Caki2 (cell line): ENCODE measurements around the gene HS2ST1. TPM values are rescaled to one million over a fixed set of nuclear protein-coding genes. Genes with fewer than 3 reads are reported as not detected.
"Not testable (repeated sequence)": the region's sequence is repeated elsewhere in the genome, so short reads cannot be mapped to it uniquely, and the experiment has no call there.

Experiments
- DNase-seq: peaks from one replicate; pipeline ENCODE4 v3.0.0-alpha.2; 2015; ENCODE audit warnings: low read depth
- in situ Hi-C: cut with HindIII; loops from 2 replicates; pipeline ENCODE4 v1.10.0; 2016; ENCODE audit warnings: low sequenced_read_pairs, low pct_unique_long_range_greater_than_20kb, mixed read lengths
- total RNA-seq: library from RNA; depleted of rRNA; stranded (reverse); fragments of >200 nt; shearing (Covaris generic); gene quantifications from 2 replicates; pipeline ENCODE4 v1.2.3, GENCODE V29; 2014; ENCODE audit warnings: low replicate concordance

The HS2ST1 gene
- total RNA-seq, 1 experiment from 2014 or later: 7.7 TPM

GRCh38 chr1:87044424-87044823 is 130.0 kb downstream of the HS2ST1 start:
- DNase-seq: no peak
- in situ Hi-C loops: no loop called here

- DNase-seq: no peak
These were observed 130.4 kb downstream of the HS2ST1 start for GRCh38 chr1:87044840-87045239.

GRCh38 chr1:87045761-87046304 is 131.4 kb downstream of the HS2ST1 start:
- in situ Hi-C loops: no loop called here
- no peak for DNase-seq

More at GRCh38 chr1:87044840-87045239, 130.4 kb downstream of the HS2ST1 start:
- in situ Hi-C loops: no loop called here

- in situ Hi-C loops: no loop called here
- no peak for DNase-seq
These were observed 132.5 kb downstream of the HS2ST1 start for GRCh38 chr1:87046951-87047350.

DNA sequence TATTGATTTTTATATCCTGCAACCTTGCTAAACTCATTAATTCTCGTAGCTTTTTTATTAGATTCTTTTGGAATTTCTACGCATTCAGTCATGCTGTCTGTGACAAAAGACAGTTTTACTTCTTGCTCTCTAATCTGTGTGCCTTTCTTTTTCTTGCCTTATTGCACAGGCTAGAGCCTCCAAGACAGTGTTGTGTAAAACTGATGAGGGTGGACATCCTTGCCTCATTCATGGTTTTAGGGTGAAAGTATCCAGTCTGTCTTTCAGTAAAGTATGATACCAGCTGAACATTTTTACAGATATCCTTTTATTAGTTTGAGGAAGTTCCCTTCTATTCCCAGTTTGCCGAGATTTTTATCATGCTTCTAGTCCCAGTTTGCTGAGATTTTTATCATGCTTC is 133.8 kb downstream of the HS2ST1 start:
- no peak for DNase-seq
- in situ Hi-C loops: no loop called here

GRCh38 chr1:87051965-87052364 is 137.5 kb downstream of the HS2ST1 start:
- DNase-seq: no peak
- in situ Hi-C loops: no loop called here

DNA sequence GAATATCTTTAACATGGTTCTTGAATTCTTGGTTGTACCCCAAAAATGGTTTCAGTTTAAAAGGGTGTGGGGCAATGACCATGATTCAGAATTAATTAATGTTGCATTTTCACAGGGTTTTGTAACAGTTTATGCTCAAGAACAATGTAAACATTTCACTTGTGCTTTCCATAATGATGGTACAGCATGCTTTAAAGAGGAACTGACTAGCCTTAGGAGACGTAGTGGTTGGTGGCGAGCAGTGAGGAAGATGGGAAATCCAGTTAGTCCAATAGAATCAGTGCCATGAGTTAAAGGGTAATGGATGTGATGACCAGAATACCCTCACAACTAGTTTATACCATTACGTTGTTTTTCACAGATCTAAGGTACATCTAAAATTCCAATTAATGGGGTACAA is 138.0 kb downstream of the HS2ST1 start:
- DNase-seq: no peak
- in situ Hi-C loops: no loop called here

- in situ Hi-C loops: no loop called here
- DNase-seq: no peak
These were observed 138.5 kb downstream of the HS2ST1 start for GRCh38 chr1:87052961-87053360.

DNA sequence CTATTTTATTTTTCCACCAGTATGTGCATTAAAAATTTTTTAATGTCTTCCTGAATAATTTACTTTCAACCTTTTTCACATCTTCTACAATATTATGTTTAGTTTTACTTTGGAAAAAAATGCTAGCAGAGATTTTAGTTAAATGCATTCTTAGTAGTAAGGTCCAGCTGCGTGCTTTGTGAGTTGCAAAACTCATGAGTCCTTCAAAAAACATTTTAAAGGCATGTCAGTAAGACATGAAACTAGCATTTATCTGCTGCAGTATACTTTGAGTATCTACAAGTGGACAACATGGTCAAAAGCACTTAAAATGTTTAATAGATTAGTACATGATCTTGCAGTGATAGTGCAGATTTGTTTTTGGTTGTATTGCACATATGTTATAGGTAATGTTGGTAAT is 139.0 kb downstream of the HS2ST1 start:
- no peak for DNase-seq
- in situ Hi-C loops: no loop called here

- DNase-seq: no peak
- in situ Hi-C loops: no loop called here
These were observed 142.5 kb downstream of the HS2ST1 start for GRCh38 chr1:87056974-87057373.

GRCh38 chr1:87058343-87058649 is 143.9 kb downstream of the HS2ST1 start:
- DNase-seq: no peak
- in situ Hi-C loops: no loop called here

DNA sequence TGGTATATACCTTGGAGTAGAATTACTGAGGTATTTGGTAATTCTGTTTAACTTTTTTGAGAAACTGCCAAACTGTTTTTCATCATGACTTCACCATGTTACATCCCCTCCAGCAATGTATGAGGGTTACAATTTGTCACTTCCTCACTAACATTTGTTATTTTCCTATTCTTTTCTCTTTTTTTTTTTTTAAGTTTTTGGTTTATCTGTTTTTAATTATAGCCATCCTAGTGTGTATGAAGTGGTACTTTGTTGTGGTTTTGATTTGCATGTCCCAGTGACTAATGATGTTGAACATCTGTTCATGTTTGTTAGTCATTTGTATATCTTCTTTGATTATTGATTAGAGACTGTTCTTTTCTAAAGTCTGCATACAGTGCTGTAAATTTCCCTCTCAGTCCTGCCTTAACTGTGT is 147.3 kb downstream of the HS2ST1 start:
- in situ Hi-C loops: no loop called here
- DNase-seq: no peak

DNA sequence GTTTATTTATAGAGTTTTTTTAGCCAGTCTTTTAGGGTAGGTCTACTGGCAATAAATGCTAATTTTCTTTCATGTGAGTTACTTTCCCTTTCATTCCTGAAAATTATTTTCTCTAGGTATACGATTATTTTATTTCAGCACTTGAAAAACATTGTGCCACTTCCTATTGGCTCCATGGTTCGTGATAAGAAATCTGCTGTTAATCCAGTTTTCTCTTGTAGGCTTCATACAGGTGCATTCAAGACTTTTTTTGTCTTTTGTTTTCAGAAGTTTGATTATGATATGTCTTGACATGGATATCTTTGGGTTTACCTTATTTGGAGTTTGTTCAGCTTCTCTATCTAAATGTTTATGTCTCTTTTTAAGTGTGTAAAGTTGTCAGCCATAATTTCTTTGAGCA is 148.3 kb downstream of the HS2ST1 start:
- no peak for DNase-seq
- in situ Hi-C loops: no loop called here

DNA sequence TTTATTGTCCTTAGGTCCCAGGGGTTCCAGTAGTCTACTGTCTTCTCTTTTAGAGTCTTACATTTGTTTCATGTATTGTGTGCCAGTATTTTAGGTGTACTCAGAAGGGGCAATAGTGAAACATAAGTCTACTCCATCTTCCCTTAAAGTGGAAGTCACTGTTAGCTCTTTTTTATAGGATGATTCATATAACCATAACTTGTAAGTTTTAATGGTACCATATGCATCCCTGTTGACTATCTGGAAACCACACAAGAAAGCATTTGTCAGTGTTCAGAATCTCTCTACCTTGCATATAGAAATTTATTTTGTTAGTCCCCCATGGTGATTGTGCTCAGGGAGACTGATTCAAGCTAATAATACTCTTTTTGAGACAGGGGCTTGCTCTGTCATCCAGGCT is 149.9 kb downstream of the HS2ST1 start:
- DNase-seq: no peak
- in situ Hi-C loops: no loop called here

DNA sequence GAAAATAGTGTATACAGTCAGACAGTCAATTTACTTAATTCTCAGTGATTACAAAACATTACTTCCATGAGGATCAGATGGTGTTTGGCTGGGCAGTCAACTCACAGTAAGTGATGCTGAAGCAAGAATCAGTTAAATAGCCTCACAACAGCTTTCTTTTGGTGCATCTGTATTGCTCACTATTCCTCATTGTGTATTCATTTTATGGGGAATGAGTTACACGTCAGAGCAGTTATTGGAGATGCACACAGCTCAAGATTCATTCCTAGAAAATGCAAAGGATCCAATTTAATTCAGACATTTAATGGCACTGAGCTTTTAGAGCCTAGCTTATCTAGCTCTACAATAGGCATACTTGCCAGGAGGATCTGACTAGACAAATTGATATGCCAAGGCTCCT is 150.6 kb downstream of the HS2ST1 start:
- in situ Hi-C loops: no loop called here

GRCh38 chr1:87066708-87067107 is 152.3 kb downstream of the HS2ST1 start:
- DNase-seq, in situ Hi-C loops: not testable (repeated sequence)

More for the DNA sequence above, 150.6 kb downstream of the HS2ST1 start:
- no peak for DNase-seq

DNA sequence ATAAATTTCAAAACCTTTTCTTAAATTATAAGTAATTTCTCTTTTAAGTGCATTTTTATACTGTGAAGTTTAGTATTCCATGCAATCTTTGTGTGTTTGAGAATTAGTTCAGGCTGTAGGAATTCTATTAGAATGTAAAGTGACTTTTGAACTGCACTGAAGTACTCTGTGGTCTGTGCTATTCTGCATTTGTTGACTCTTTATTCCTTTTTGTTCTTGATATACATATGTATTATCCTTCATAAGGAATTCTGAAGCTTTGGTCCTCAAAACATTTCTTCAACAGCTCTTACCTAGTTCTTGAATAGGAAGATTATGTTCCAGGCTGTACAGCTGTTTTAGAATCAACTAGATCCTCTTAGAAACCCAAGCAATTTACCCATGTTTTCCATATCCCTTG is 158.0 kb downstream of the HS2ST1 start:
- in situ Hi-C loops: no loop called here
- no peak for DNase-seq

DNA sequence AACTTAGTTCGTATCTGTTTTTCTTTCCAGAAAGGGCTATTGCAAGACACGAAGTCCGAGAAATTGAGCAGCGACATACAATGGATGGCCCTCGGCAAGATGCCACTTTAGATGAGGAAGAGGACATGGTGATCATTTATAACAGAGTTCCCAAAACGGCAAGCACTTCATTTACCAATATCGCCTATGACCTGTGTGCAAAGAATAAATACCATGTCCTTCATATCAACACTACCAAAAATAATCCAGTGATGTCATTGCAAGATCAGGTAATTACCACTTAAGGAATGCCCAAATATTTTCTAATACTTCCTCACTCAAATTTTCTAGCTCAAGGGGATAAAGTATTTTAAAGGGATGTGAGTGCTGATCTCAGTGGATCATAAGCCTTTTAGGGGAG is 158.5 kb downstream of the HS2ST1 start:
- in situ Hi-C loops: no loop called here
- DNase-seq: no peak

- in situ Hi-C loops: no loop called here
- DNase-seq: no peak
These were observed 159.8 kb downstream of the HS2ST1 start for GRCh38 chr1:87074001-87074795.

- in situ Hi-C loops: no loop called here
These were observed 163.7 kb downstream of the HS2ST1 start for GRCh38 chr1:87077959-87078639.

More at GRCh38 chr1:87077959-87078639, 163.7 kb downstream of the HS2ST1 start:
- no peak for DNase-seq
